ENCODE measurements around the gene DUS3L.

DUS3L gene, protein sequence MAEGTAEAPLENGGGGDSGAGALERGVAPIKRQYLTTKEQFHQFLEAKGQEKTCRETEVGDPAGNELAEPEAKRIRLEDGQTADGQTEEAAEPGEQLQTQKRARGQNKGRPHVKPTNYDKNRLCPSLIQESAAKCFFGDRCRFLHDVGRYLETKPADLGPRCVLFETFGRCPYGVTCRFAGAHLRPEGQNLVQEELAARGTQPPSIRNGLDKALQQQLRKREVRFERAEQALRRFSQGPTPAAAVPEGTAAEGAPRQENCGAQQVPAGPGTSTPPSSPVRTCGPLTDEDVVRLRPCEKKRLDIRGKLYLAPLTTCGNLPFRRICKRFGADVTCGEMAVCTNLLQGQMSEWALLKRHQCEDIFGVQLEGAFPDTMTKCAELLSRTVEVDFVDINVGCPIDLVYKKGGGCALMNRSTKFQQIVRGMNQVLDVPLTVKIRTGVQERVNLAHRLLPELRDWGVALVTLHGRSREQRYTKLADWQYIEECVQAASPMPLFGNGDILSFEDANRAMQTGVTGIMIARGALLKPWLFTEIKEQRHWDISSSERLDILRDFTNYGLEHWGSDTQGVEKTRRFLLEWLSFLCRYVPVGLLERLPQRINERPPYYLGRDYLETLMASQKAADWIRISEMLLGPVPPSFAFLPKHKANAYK

DNA sequence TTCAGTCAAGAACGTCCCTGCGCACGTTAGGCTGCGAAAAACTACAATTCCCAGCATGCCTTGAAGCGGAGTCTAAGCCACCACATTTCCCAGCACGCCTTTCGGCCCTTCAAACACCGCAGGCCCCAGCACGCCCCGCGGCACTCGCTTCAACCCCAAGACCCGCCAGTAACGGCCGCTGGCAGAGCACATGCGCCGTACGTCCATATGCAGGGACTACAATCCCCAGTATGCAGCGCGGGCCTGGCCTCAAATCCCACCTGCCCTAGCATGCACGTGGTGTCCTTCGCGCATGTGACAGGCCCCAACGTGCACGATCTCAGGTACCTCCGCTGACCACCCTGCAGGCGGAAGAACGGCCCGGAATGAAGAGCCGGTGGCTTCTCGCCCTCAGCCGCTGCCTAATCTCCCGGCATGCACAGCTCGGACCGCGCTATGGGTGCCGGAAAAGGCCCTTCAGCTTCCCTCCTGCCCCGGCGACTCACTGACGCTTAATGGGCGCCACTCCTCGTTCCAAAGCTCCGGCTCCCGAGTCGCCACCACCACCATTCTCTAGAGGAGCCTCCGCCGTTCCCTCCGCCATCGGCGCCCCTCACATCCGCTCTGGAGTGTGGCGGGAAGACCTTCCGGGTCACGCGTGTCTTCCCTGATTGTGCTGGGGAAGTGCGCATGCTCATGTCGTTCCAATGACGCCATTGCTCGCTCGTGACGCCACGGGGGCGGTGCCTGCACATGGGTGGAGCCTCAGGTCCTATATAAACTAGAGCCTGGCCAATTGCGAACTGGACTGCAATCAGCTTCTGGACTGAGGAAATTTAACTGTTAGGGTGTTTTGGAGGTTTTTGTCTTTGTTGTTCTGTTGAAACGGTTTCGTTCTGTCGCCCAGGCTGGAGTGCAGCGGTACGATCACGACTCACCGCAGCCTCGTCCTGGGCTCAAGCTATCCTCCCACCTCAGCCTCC lies at the start of gene DUS3L:
Gene DUS3L, minus strand, starts transcription at position 605 of the 962 bp plus-strand sequence. Its CDS starts 22 bp downstream, at position 583.
- DNase-seq (ENCODE audit: low read depth), result peak; percentile 98
- H3K4me3 ChIP-seq (ENCODE audit: low read depth, low read length), result peak within 1 kb of the TSS; percentile 85
- TF ChIP-seq, protein P1, sequence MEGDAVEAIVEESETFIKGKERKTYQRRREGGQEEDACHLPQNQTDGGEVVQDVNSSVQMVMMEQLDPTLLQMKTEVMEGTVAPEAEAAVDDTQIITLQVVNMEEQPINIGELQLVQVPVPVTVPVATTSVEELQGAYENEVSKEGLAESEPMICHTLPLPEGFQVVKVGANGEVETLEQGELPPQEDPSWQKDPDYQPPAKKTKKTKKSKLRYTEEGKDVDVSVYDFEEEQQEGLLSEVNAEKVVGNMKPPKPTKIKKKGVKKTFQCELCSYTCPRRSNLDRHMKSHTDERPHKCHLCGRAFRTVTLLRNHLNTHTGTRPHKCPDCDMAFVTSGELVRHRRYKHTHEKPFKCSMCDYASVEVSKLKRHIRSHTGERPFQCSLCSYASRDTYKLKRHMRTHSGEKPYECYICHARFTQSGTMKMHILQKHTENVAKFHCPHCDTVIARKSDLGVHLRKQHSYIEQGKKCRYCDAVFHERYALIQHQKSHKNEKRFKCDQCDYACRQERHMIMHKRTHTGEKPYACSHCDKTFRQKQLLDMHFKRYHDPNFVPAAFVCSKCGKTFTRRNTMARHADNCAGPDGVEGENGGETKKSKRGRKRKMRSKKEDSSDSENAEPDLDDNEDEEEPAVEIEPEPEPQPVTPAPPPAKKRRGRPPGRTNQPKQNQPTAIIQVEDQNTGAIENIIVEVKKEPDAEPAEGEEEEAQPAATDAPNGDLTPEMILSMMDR (IDR thresholded peaks at IDR 0.05; ENCODE audit: low read depth, low read length, missing control alignments), result no peak

DNA sequence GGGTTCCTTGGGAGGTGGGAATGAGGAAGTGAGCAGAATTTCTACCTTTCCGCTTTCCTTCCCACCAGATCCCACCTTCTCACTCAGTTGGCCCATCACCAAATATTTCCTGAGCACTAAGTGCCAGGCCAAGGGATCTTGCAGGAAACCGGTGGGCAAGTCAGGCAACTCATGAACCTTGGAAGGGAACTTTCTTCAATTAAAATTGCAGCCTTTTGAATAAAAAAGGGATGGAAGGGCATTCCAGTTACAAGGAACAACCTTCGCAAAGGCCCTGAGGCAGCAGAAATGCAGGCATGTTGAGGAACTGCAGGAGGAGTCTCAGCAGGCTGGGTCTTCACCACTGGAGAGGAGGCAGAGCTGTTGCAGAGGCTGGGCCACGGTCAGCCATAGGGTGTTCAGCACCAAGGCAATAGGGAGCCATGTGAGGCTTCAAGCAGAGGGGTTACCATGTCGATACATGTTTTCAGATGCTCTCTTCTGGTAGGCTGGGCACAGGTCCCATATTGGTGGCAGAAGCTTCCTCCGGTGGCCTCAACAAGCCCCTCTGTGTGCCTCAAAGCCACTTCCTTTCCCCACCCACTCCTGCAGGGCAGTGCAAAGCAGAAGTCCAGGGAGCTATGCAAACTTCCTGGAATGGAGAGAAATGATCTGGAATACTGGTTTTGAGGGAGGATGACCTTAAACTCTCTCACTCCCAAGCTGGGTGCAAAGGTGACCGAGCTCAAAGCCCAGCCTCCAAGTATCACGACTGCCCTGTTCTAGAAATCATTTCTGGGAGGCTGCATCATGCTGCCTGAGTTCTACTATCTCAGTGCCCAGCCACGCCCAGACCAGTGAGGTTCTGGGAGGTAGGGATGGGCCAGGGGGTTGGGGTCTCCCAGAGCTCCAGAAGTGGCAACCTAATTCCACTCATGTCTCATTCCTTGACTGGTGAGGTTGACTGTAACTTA lies 48.4 kb upstream of the DUS3L start, which contains the start of gene FUT6:
Gene FUT6, minus strand, starts transcription at position 638 of the 953 bp plus-strand sequence. CDS start 7,135 bp downstream, outside the sequence.
- TF ChIP-seq, protein P1 (IDR thresholded peaks at IDR 0.05; ENCODE audit: low read depth, low read length, missing control alignments), result no peak
- DNase-seq (ENCODE audit: low read depth), result no peak
- H3K4me3 ChIP-seq (ENCODE audit: low read depth, low read length), result no peak within 1 kb of the TSS

DNA sequence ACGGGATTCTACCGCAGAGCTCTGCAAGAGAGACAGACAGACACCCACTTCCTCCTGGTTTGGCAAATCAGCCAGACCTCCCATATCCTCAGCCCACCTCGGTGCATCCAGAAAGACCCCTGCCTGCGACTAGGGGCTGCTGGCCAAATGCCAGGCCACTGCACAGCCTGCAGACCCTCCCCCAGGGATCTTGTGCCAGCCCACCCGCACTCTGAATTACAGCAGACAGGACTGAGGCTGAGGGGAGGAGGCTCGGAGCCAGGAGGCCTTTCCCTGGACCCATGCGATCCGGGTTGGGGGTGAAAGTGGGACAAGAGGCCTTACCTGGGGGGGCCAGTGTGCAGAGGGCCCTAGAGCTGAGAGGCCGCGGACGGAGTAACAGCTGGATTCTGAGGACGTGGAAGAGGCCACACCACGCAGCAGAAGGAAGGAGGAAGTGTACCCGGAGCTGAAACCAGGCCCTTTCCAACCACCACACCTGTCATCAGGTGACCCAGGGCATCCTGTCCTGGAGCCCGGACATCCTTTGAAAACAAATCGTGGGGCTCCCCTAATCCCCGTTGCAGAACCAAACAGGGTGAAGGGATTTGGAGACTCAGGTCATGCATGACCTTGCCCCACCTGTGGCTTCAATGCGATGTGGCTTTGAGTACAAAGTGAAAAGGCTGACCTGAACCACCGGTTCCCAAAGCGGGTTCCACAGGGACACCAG lies 47.5 kb upstream of the DUS3L start:
- no peak for DNase-seq (ENCODE audit: low read depth)
- H3K4me3 ChIP-seq (ENCODE audit: low read depth, low read length), result no peak overlapping the region
- TF ChIP-seq, protein P1 (IDR thresholded peaks at IDR 0.05; ENCODE audit: low read depth, low read length, missing control alignments), result no peak

DNA sequence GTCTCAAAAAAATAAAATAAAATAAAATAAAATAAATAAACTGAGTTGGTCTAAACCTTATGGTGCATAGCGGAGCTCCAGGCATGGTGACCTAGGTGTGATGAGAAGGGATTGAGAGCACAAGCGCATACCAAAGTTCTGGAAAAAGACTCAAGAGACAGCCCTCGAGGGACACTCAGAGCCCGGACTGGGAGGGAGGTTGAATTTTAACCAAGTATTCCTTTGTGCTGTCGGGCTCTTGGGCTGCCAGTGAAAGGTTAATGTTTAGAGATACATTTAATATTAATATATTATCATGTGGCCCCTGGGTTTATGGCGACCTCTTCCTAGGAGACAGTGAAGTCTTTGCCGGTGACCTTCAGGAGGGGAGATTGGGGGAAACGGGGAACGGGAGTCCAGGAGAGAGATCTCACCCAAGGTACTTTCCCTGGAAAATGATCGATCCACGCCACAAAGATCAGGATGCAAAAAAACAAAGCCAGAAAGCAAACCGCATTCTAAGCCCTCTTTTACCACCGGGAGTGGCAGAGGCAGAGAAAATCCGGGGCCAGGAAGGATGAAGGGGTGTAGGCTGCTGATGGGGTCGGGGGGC lies 46.9 kb upstream of the DUS3L start:
- H3K4me3 ChIP-seq (ENCODE audit: low read depth, low read length), result no peak overlapping the region
- TF ChIP-seq, protein P1 (IDR thresholded peaks at IDR 0.05; ENCODE audit: low read depth, low read length, missing control alignments), result no peak
- DNase-seq (ENCODE audit: low read depth), result no peak

DNA sequence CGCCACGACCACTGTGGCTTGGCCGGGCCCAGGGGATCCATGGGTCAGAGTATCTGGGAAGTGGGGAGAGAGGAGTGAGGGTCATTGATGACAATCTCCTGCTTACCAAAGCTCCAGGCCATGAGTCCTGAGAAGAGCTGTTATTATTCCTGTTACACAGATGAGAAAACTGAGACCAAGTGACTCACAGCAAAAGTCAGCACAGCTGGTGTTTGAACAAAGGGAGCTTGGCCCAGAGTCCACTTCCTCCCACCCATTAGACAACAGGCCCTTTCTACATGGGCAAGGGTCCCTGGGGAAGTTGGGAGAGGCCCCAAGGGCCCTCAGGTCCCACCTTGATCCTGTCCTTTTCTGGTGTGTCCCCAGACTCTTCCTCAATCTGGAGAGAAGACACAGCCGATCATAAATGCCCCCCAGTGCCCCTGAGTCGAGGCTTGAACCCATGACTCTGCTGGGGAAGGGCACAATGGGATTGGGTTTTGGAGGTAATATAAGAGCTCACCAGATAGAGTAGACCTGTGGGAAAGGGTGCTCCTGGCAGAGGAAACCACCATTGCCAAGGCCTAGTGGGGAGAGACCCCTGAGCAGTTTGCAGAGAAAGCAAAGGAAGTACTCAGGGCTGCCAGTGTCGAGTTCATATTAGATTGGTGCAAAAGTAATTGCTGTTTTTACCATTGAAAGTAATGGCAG lies 41.7 kb upstream of the DUS3L start:
- DNase-seq (ENCODE audit: low read depth), result no peak
- H3K4me3 ChIP-seq (ENCODE audit: low read depth, low read length), result no peak overlapping the region
- TF ChIP-seq, protein P1 (IDR thresholded peaks at IDR 0.05; ENCODE audit: low read depth, low read length, missing control alignments), result no peak
